Ovary (tissue), 9 donors: Measurements from ENCODE around the gene FAM83D. TPM values are rescaled to one million over a fixed set of nuclear protein-coding genes. Genes with fewer than 3 reads are reported as not detected.

Experiments
- DNase-seq, 5 donors: peaks; one replicate each; pipeline ENCODE4 v3.0.0-alpha.2; 2019 to 2020
- H3K27ac ChIP-seq, 2 donors: fragments of 200-600 bp; one replicate each; pipeline versions ENCODE4 v1.5.1 to v1.8.0; 2019 to 2022
- H3K27me3 ChIP-seq: fragments of 200-600 bp; one replicate; pipeline ENCODE4 v1.8.0; 2022
- H3K36me3 ChIP-seq: fragments of 200-600 bp; sonication (generic); one replicate; pipeline ENCODE4 v1.5.1; 2019
- H3K4me1 ChIP-seq: one replicate; pipeline ENCODE4 v1.8.1; 2013; ENCODE audit warnings: mild to moderate bottlenecking, moderate library complexity; ENCODE audit not compliant: insufficient read depth
- H3K4me3 ChIP-seq: fragments of 200-600 bp; sonication (generic); one replicate; pipeline ENCODE4 v1.5.1; 2017
- H3K9me3 ChIP-seq, 2 donors: fragments of 200-600 bp in 1 of 2; sonication (generic) in 1 of 2; one replicate each; pipeline versions ENCODE4 v1.5.1 to v1.8.1; 2013 to 2019; ENCODE audit warnings: mild to moderate bottlenecking in 1 of 2, moderate library complexity in 1 of 2
- CTCF ChIP-seq, 3 donors: fragments of 450-650 bp in 2 of 3; fragments of 200-600 bp in 1 of 3; IDR thresholded peaks; one replicate each; pipeline versions ENCODE4 v1.5.1 to v1.8.0; 2016 to 2022; ENCODE audit warnings: antibody characterized with exemption in 3 of 3, mild to moderate bottlenecking in 1 of 3
- EP300 ChIP-seq: sonication (generic); formaldehyde crosslinking; IDR thresholded peaks from one replicate; pipeline ENCODE4 v1.6.1; 2017; ENCODE audit warnings: antibody characterized with exemption
- POLR2A ChIP-seq: fragments of 450-650 bp; IDR thresholded peaks from one replicate; pipeline ENCODE4 v1.6.1; 2017; ENCODE audit warnings: antibody characterized with exemption, mild to moderate bottlenecking, moderate library complexity
- WGBS, 3 donors: extraction: QIAGEN DNeasy Blood & Tissue Kit in 1 of 3; methylation state at CpG; one replicate each; pipeline versions ENCODE4 v1.1.5 to v1.1.7; 2013 to 2017; 5-methylcytosine and 5-hydroxymethylcytosine counted together
- intact Hi-C, 4 donors: fragments of 100-400 bp; cut with DNase I; formaldehyde crosslinking; loops; one replicate each; pipeline versions ENCODE4 v1.11.0 to v1.15.1; 2022 to 2023
- polyA plus RNA-seq, 2 donors: library from polyadenylated mRNA; stranded (reverse); fragments of 200-250 nt in 1 of 2; fragments of 350-450 nt in 1 of 2; fragmentation: Illumina TruSeq in 1 of 2; extraction: RNeasy Lipid Tissue Mini Kit (QIAGEN cat#74804) in 1 of 2; gene quantifications; one replicate each; pipeline ENCODE4 v1.2.3, GENCODE V29; 2013 to 2014
- total RNA-seq, 7 donors: library from RNA; depleted of rRNA in 2 of 7; stranded (reverse); fragments of >200 nt in 2 of 7; fragmentation: NEBNext Ultra II Directional in 3 of 7; extraction: Animal tissue kit (Norgen Biotek cat#: 25700) in 3 of 7; gene quantifications; one replicate each; pipeline versions ENCODE4 v1.1.0 to v1.2.4, GENCODE V29; 2016 to 2023
- donor health status: DM: no; HTN: no; CAD: no; lungs with moderate emphysema.
- donor health status: DM: no; HTN: no; CAD: no.
- donor health status: Bipolar disorder and iron deficiency.
- donor health status: DM: yes; HTN: yes; CAD: no.
- donor health status: DM: no; HTN: no; CAD: no.
- donor health status: DM: yes; HTN: yes; CAD: no.

Gene FAM83D
- total and polyA plus RNA-seq, 9 donors, result 0.18 to 2.5 (median 0.62) TPM; not detected in 1

- H3K27ac ChIP-seq, result no peak overlapping the region
- no peaks in the 10 kb centered on the region for H3K36me3 ChIP-seq
- no peaks in the 10 kb centered on the region for H3K9me3 ChIP-seq
- whole genome bisulfite sequencing, 3 donors, result 45 to 58% (median 46%) methylated on average over 13 of the region's 13 CpGs
- intact Hi-C loops, result loop anchor here in 2 of 4 donors (5.0 to 10.0 kb wide), 2 partner anchors 235 to 243 kb away; no protein-coding TSS in a partner anchor
- no peaks in the 10 kb centered on the region for H3K27me3 ChIP-seq
- no peak overlapping the region for H3K4me3 ChIP-seq
- no peaks in the 10 kb centered on the region for H3K4me1 ChIP-seq
- no peak for DNase-seq
- no peak for TF ChIP-seq CTCF (IDR thresholded peaks at IDR 0.05)
- no peak for TF ChIP-seq POLR2A
- TF ChIP-seq EP300, result no peak
These were observed 36.3 kb upstream of the FAM83D start for GRCh38 chr20:38889792-38890496.

- Histone ChIP-seq H3K27ac (no peak overlapping the region), H3K9me3 (no peaks in the 10 kb centered on the region), H3K27me3 (no peaks in the 10 kb centered on the region), H3K36me3 (no peaks in the 10 kb centered on the region), H3K4me3 (no peak overlapping the region), H3K4me1 (no peaks in the 10 kb centered on the region)
- DNase-seq, result no peak
- TF ChIP-seq CTCF (IDR thresholded peaks at IDR 0.05) (no peak), EP300 (no peak), POLR2A (no peak)
- intact Hi-C loops, result loop anchor here in 2 of 4 donors (5.0 to 10.0 kb wide), 2 partner anchors 236 to 243 kb away; no protein-coding TSS in a partner anchor
- WGBS, 3 donors, result 62 to 75% (median 63%) methylated on average over 3 of the region's 3 CpGs
These were observed 35.8 kb upstream of the FAM83D start for GRCh38 chr20:38890497-38890818.

- Histone ChIP-seq H3K4me3 (no peak overlapping the region), H3K27me3 (no peaks in the 10 kb centered on the region), H3K27ac (no peak overlapping the region), H3K36me3 (no peaks in the 10 kb centered on the region), H3K9me3 (no peaks in the 10 kb centered on the region), H3K4me1 (no peaks in the 10 kb centered on the region)
- 76 to 77% (median 76%) methylated on average over 11 of the region's 11 CpGs for WGBS, 3 donors
- DNase-seq, result no peak
- intact Hi-C loops, result loop anchor here in 2 of 4 donors (5.0 to 10.0 kb wide), 2 partner anchors 238 to 245 kb away; no protein-coding TSS in a partner anchor
- TF ChIP-seq EP300 (no peak), CTCF (IDR thresholded peaks at IDR 0.05) (no peak), POLR2A (no peak)
These were observed 33.9 kb upstream of the FAM83D start for GRCh38 chr20:38892091-38892981.

- WGBS, 3 donors, result 9 to 20% (median 16%) methylated on average over 6 of the region's 6 CpGs
- Histone ChIP-seq H3K27ac (no peak overlapping the region), H3K36me3 (no peaks in the 10 kb centered on the region), H3K4me3 (no peak overlapping the region), H3K27me3 (no peaks in the 10 kb centered on the region), H3K9me3 (no peaks in the 10 kb centered on the region), H3K4me1 (no peaks in the 10 kb centered on the region)
- no peak for DNase-seq
- intact Hi-C loops, result loop anchor here in 2 of 4 donors (5.0 to 10.0 kb wide), 2 partner anchors 238 to 246 kb away; no protein-coding TSS in a partner anchor
- TF ChIP-seq POLR2A (no peak), CTCF (IDR thresholded peaks at IDR 0.05) (no peak), EP300 (no peak)
These were observed 33.1 kb upstream of the FAM83D start for GRCh38 chr20:38893056-38893564.
